ENCODE measurements around the gene DNAH1. TPM values are rescaled to one million over a fixed set of nuclear protein-coding genes. Genes with fewer than 3 reads are reported as not detected.

The DNAH1 gene
- total and polyA plus RNA-seq, 2 donors (not counting 1 experiment from before 2014, with no cell fraction given), result 47.2 to 59.2 TPM

DNA sequence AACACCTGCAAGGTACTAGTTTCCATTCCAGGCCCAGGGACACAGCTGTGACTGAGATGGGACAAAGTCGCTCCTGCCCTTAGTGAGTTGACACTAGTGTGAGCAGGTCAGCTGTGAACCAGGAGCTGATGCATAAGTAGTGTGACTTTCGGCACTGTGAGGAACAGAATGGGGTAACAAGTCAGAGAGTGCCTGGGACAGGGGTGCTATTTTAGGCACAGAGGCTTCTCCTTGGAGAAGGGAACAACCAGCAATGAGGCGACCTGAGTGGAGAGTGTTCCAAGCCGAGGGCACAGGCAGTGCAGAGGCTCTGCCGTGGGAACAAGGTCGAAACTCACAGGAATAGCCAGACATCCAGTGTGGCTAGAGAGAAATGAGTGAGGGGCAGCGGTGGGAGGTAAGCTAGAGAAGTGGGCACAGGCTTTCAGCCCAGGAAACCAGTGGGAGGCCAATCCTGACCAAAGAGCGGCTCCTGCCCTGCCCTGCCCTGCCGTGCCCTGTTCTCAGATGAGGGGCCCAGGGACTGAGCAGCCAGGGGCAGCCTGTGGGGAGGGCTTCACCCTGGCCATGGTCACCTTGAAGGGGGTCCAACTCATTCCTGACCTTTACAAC lies 14.2 kb downstream of the DNAH1 start:
- no peaks in the 10 kb centered on the region for H3K27me3 Mint-ChIP-seq
- no peak overlapping the region for H3K27ac Mint-ChIP-seq
- TF ChIP-seq EZH2 (IDR thresholded peaks at IDR 0.05; ENCODE audit: borderline replicate concordance, insufficient read depth, low read depth, low read length, poor library complexity, severe bottlenecking), result no peak
- TF ChIP-seq, protein P1, sequence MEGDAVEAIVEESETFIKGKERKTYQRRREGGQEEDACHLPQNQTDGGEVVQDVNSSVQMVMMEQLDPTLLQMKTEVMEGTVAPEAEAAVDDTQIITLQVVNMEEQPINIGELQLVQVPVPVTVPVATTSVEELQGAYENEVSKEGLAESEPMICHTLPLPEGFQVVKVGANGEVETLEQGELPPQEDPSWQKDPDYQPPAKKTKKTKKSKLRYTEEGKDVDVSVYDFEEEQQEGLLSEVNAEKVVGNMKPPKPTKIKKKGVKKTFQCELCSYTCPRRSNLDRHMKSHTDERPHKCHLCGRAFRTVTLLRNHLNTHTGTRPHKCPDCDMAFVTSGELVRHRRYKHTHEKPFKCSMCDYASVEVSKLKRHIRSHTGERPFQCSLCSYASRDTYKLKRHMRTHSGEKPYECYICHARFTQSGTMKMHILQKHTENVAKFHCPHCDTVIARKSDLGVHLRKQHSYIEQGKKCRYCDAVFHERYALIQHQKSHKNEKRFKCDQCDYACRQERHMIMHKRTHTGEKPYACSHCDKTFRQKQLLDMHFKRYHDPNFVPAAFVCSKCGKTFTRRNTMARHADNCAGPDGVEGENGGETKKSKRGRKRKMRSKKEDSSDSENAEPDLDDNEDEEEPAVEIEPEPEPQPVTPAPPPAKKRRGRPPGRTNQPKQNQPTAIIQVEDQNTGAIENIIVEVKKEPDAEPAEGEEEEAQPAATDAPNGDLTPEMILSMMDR (IDR thresholded peaks at IDR 0.05), result no peak
- WGBS (ENCODE audit: insufficient coverage), result 98% methylated on average over 9 of the region's 9 CpGs
- peaks cover 1 to 14% of the 10 kb centered on the region in 2 experiments for H3K36me3 ChIP-seq (replicated peaks in 1 of 2; ENCODE audit: control extremely low read depth in 1 of 2, control insufficient read depth in 1 of 2, extremely low read depth in 1 of 2, insufficient read depth in 2 of 2, low read length in 1 of 2)
- no peaks in the 10 kb centered on the region for H3K79me2 ChIP-seq (ENCODE audit: control insufficient read depth, insufficient read depth, low read length)
- no peaks in the 10 kb centered on the region for H3K4me1 Mint-ChIP-seq
- H3K4me3 Mint-ChIP-seq, result no peak overlapping the region
- no peak overlapping the region for H3K27ac ChIP-seq (ENCODE audit: low read length in 2 of 2)
- no peak overlapping the region for H3K4me3 ChIP-seq (ENCODE audit: control extremely low read depth in 1 of 5, extremely low read depth in 1 of 5, insufficient read depth in 1 of 5, low read depth in 2 of 5, low read length in 4 of 5)
- H3K9ac ChIP-seq (ENCODE audit: low read length), result no peak overlapping the region
- no peak overlapping the region for H2AFZ ChIP-seq (ENCODE audit: insufficient read depth, low read depth, low read length, poor library complexity, severe bottlenecking)
- DNase-seq, result no peak
- H3K27me3 ChIP-seq (replicated peaks in 1 of 4; ENCODE audit: control extremely low read depth in 1 of 4, control insufficient read depth in 3 of 4, insufficient read depth in 4 of 4, low read length in 3 of 4), result no peaks in the 10 kb centered on the region
- intact Hi-C loops (cut with micrococcal nuclease), result no loop called here
- ChIA-PET POLR2A (no interaction called here), CTCF (interaction anchor here (0.7 to 4.4 kb wide), 4 partner anchors 9 to 38 kb away, joined by 3 to 30 read pairs (median 6); no protein-coding TSS in a partner anchor)
- H3K4me1 ChIP-seq (ENCODE audit: control insufficient read depth in 2 of 2, insufficient read depth in 2 of 2, low read length in 2 of 2), result no peaks in the 10 kb centered on the region
- H3K9me3 Mint-ChIP-seq (ENCODE audit: insufficient read depth), result no peaks in the 10 kb centered on the region
- no peak for ATAC-seq (ENCODE audit: low read depth)
- H3K9me3 ChIP-seq (ENCODE audit: control extremely low read depth in 1 of 3, control insufficient read depth in 2 of 3, insufficient read depth in 1 of 3, low read length in 2 of 3), result no peaks in the 10 kb centered on the region
- H4K20me1 ChIP-seq (ENCODE audit: control insufficient read depth, insufficient read depth, low read length, poor library complexity, severe bottlenecking), result no peaks in the 10 kb centered on the region
- no peak overlapping the region for H3K4me2 ChIP-seq (replicated peaks; ENCODE audit: low read depth, low read length, poor library complexity, severe bottlenecking)

DNA sequence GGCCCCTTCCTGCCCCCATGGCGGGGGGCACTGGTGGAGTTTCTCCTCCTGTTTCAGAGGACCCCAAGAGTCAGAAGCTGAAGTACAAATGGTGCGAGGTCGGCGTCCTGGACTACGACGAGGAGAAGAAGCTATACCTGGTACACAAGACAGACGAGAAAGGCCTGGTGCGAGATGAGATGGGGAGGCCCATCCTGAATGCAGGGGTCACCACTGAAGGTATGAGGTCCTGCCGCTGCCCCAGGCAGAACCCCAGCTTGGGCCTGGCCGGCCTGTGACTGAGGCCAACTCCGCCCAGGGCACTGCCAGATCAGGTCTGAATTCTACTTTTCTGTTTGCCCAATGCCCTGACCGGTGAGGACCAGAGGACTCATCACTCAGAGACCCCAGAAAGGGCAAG lies 15.0 kb downstream of the DNAH1 start:
- H3K79me2 ChIP-seq (ENCODE audit: control insufficient read depth, insufficient read depth, low read length), result no peaks in the 10 kb centered on the region
- Mint-ChIP-seq H3K9me3 (ENCODE audit: insufficient read depth) (no peaks in the 10 kb centered on the region), H3K27me3 (no peaks in the 10 kb centered on the region), H3K4me1 (no peaks in the 10 kb centered on the region), H3K4me3 (no peak overlapping the region), H3K27ac (no peak overlapping the region)
- H3K4me2 ChIP-seq (replicated peaks; ENCODE audit: low read depth, low read length, poor library complexity, severe bottlenecking), result no peak overlapping the region
- ATAC-seq (ENCODE audit: low read depth), result no peak
- intact Hi-C loops (cut with micrococcal nuclease), result no loop called here
- no peak for TF ChIP-seq EZH2 (IDR thresholded peaks at IDR 0.05; ENCODE audit: borderline replicate concordance, insufficient read depth, low read depth, low read length, poor library complexity, severe bottlenecking)
- TF ChIP-seq, protein P1 (IDR thresholded peaks at IDR 0.05), result no peak
- H3K9me3 ChIP-seq (ENCODE audit: control extremely low read depth in 1 of 3, control insufficient read depth in 2 of 3, insufficient read depth in 1 of 3, low read length in 2 of 3), result no peaks in the 10 kb centered on the region
- H3K27ac ChIP-seq (ENCODE audit: low read length in 2 of 2), result no peak overlapping the region
- H3K9ac ChIP-seq (ENCODE audit: low read length), result no peak overlapping the region
- ChIA-PET POLR2A (interaction anchor here (0.6 kb wide), 1 partner anchor 24 kb away, joined by 4 read pairs; no protein-coding TSS in a partner anchor), CTCF (interaction anchor here (1.2 to 1.3 kb wide), 2 partner anchors 8 to 39 kb away, joined by 5 to 6 read pairs; no protein-coding TSS in a partner anchor)
- H3K36me3 ChIP-seq (replicated peaks in 1 of 2; ENCODE audit: control extremely low read depth in 1 of 2, control insufficient read depth in 1 of 2, extremely low read depth in 1 of 2, insufficient read depth in 2 of 2, low read length in 1 of 2), result peaks cover 1 to 14% of the 10 kb centered on the region in 2 experiments
- H2AFZ ChIP-seq (ENCODE audit: insufficient read depth, low read depth, low read length, poor library complexity, severe bottlenecking), result no peak overlapping the region
- H4K20me1 ChIP-seq (ENCODE audit: control insufficient read depth, insufficient read depth, low read length, poor library complexity, severe bottlenecking), result no peaks in the 10 kb centered on the region
- DNase-seq, result no peak
- H3K27me3 ChIP-seq (replicated peaks in 1 of 4; ENCODE audit: control extremely low read depth in 1 of 4, control insufficient read depth in 3 of 4, insufficient read depth in 4 of 4, low read length in 3 of 4), result no peaks in the 10 kb centered on the region
- WGBS (ENCODE audit: insufficient coverage), result 98% methylated on average over 12 of the region's 12 CpGs
- H3K4me1 ChIP-seq (ENCODE audit: control insufficient read depth in 2 of 2, insufficient read depth in 2 of 2, low read length in 2 of 2), result no peaks in the 10 kb centered on the region
- H3K4me3 ChIP-seq (ENCODE audit: control extremely low read depth in 1 of 5, extremely low read depth in 1 of 5, insufficient read depth in 1 of 5, low read depth in 2 of 5, low read length in 4 of 5), result no peak overlapping the region
